Measurements from ENCODE around the gene MADD. TPM values are rescaled to one million over a fixed set of nuclear protein-coding genes. Genes with fewer than 3 reads are reported as not detected.

MADD gene
- total RNA-seq = 28.1 and 39.7 TPM in 2 replicates

GRCh38 chr11:47269829-47270305 lies at the start of gene MADD:
Gene MADD, plus strand, starts transcription at chr11:47270133.
- DNase-seq (ENCODE audit: extremely low read depth, low read depth, low spot score) = no peak

GRCh38 chr11:47220401-47220821 lies 49.5 kb upstream of the MADD start:
- DNase-seq (ENCODE audit: extremely low read depth, low read depth, low spot score) = peak; percentile 45

- no peak for DNase-seq (ENCODE audit: extremely low read depth, low read depth, low spot score)
Measured at GRCh38 chr11:47222696-47223095, 47.2 kb upstream of the MADD start.

GRCh38 chr11:47225552-47226400 lies 44.2 kb upstream of the MADD start:
- DNase-seq (ENCODE audit: extremely low read depth, low read depth, low spot score) = no peak

GRCh38 chr11:47229161-47229560 lies 40.8 kb upstream of the MADD start:
- no peak for DNase-seq (ENCODE audit: extremely low read depth, low read depth, low spot score)

- DNase-seq (ENCODE audit: extremely low read depth, low read depth, low spot score) = no peak
Measured at GRCh38 chr11:47233051-47233450, 36.9 kb upstream of the MADD start.

- DNase-seq (ENCODE audit: extremely low read depth, low read depth, low spot score) = no peak
Measured at GRCh38 chr11:47233989-47234668, 35.8 kb upstream of the MADD start.

GRCh38 chr11:47234669-47235100 lies 35.2 kb upstream of the MADD start:
- no peak for DNase-seq (ENCODE audit: extremely low read depth, low read depth, low spot score)

- no peak for DNase-seq (ENCODE audit: extremely low read depth, low read depth, low spot score)
Measured at GRCh38 chr11:47235163-47235562, 34.8 kb upstream of the MADD start.

GRCh38 chr11:47236482-47236881 lies 33.5 kb upstream of the MADD start:
- no peak for DNase-seq (ENCODE audit: extremely low read depth, low read depth, low spot score)

- no peak for DNase-seq (ENCODE audit: extremely low read depth, low read depth, low spot score)
Measured at GRCh38 chr11:47239852-47240251, 30.1 kb upstream of the MADD start.

- DNase-seq (ENCODE audit: extremely low read depth, low read depth, low spot score) = no peak
Measured at GRCh38 chr11:47241841-47242301, 28.1 kb upstream of the MADD start.

- no peak for DNase-seq (ENCODE audit: extremely low read depth, low read depth, low spot score)
Measured at GRCh38 chr11:47242596-47243192, 27.2 kb upstream of the MADD start.

GRCh38 chr11:47243454-47243853 lies 26.5 kb upstream of the MADD start:
- no peak for DNase-seq (ENCODE audit: extremely low read depth, low read depth, low spot score)

- no peak for DNase-seq (ENCODE audit: extremely low read depth, low read depth, low spot score)
Measured at GRCh38 chr11:47244448-47245350, 25.2 kb upstream of the MADD start.

- DNase-seq (ENCODE audit: extremely low read depth, low read depth, low spot score) = no peak
Measured at GRCh38 chr11:47245611-47246357, 24.1 kb upstream of the MADD start.

- no peak for DNase-seq (ENCODE audit: extremely low read depth, low read depth, low spot score)
Measured at GRCh38 chr11:47247502-47247901, 22.4 kb upstream of the MADD start.

- DNase-seq (ENCODE audit: extremely low read depth, low read depth, low spot score) = no peak
Measured at GRCh38 chr11:47248304-47248663, 21.6 kb upstream of the MADD start.

GRCh38 chr11:47248664-47249377 lies 21.1 kb upstream of the MADD start, which contains the start of gene ACP2:
Gene ACP2, minus strand, starts transcription at chr11:47248814. Its CDS starts 25 bp downstream, at chr11:47248789.
- DNase-seq (ENCODE audit: extremely low read depth, low read depth, low spot score) = peak; percentile 60
